Gastrocnemius medialis (tissue), 4 donors: ENCODE data around the gene POMZP3.
"Not testable (repeated sequence)": the region's sequence is repeated elsewhere in the genome, so short reads cannot be mapped to it uniquely, and the experiment has no call there.

ENCODE experiments used
- CTCF ChIP-seq, 5 experiments: fragments of 450-650 bp in 3 of 5; fragments of 200-600 bp in 2 of 5; sonication (generic) in 2 of 5; IDR thresholded peaks in 4 of 5; conservative IDR thresholded peaks in 1 of 5; 1 replicate in 4 of 5; 2 replicates in 1 of 5; pipeline ENCODE4 v1.5.1; 2016 to 2019; ENCODE audit warnings: antibody characterized with exemption in 5 of 5, mild to moderate bottlenecking in 3 of 5, moderate library complexity in 3 of 5
- POLR2A ChIP-seq, 2 donors: fragments of 450-650 bp; IDR thresholded peaks; one replicate each; pipeline ENCODE4 v1.6.1; 2017; ENCODE audit warnings: antibody characterized with exemption in 2 of 2, mild to moderate bottlenecking in 2 of 2, moderate library complexity in 2 of 2

GRCh38 chr7:76637061-76637691 is 10.1 kb upstream of the POMZP3 start:
- not testable (repeated sequence) for TF ChIP-seq POLR2A (IDR thresholded peaks at IDR 0.05)
- TF ChIP-seq CTCF (IDR thresholded peaks at IDR 0.05 in 4 of 5, conservative IDR thresholded peaks at IDR 0.05 in 1 of 5), result peak in 2 of 5 experiments; percentile 37 to 44
